GM12801 (cell line): ENCODE measurements around the gene PABPN1L.

Experiments used
- CTCF ChIP-seq: IDR thresholded peaks from one replicate; pipeline ENCODE4 v1.5.1; 2011; ENCODE audit warnings: control low read depth; ENCODE audit not compliant: insufficient read length; ENCODE audit errors: extremely low read depth

Gene PABPN1L

GRCh38 chr16:88826070-88826840 lies 40.2 kb downstream of the PABPN1L start:
- TF ChIP-seq CTCF = no peak

GRCh38 chr16:88825146-88825545 lies 41.3 kb downstream of the PABPN1L start:
- no peak for TF ChIP-seq CTCF

DNA sequence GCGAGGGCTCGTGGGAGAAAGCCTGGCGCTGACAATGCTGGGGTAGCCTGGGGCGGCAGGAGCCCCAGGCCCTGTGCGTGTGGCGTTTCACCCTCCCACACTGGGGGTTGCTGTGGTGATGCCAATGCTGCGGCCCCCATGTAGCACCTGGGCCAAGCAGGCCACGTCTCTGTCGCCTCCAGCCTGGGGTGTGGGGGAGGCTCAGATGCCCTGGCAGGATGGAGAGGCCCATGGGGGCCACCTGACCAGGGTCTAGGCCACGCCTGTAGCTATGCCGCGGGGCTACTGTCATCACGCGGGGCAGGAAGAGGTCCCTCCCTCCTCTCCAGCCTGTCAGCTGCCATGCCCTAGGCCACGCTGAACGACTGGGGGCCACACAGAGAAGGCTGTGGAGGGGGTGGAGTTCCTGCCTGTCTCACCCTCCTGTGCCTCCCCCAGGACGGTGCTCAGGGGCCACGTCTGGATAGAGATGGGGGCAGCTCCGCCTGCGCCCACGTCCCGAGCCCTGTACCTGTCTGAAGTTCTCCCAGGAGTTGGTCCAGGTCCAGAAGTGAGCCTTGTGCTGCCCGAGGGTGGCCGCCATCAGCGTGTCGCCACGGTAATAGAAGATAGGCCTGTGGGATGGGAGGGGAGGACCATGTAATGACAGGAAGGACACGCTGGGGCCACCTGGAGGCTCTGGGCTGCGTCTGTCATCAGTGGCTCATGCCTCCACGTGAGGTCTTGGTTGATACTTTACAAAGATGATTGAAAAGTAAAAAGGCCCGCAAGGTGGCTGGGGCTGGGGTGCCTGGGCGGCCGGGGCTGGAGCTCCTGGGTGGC lies 42.0 kb downstream of the PABPN1L start:
- no peak for TF ChIP-seq CTCF

GRCh38 chr16:88822281-88823040 lies 44.0 kb downstream of the PABPN1L start:
- TF ChIP-seq CTCF = no peak

GRCh38 chr16:88821168-88821850 lies 45.2 kb downstream of the PABPN1L start:
- TF ChIP-seq CTCF = no peak

DNA sequence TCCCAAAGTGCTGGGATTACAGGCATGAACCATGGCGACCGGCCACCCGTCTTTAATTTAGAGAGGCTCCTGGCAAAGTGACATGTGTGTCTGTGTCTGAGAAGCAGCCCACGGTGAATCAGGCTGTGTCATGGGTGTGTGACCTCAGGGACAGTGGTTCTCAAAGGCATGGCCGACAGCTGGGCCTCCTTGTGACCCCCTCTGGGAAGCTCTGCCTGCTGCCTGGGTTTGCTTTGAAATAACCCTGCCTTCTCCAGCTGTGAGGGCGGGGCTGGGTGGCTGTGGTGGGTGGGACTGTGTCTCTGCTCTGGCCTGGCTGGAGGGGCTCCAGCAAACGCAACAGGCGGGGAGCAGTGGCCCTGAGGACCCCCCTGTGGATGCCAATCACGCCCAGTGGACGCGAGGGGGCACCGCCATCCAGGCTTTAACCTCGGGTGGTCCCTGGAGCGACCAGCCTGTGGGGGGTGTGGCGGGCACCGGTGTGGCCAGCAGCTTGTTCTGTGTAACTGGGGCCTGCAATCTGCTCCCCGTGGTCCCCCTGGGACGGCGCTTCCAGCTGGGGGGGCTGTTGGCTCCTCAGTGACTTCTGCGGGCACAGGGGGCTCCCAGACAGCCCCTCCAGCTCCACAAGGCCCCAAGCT lies 46.0 kb downstream of the PABPN1L start:
- TF ChIP-seq CTCF = no peak
